Progenitor cell of endocrine pancreas (in vitro differentiated cells): Measurements from ENCODE around the gene AADAT. TPM values are rescaled to one million over a fixed set of nuclear protein-coding genes. Genes with fewer than 3 reads are reported as not detected.
"Not testable (repeated sequence)": the region's sequence is repeated elsewhere in the genome, so short reads cannot be mapped to it uniquely, and the experiment has no call there.

Experiments used
- DNase-seq: peaks from one replicate; pipeline ENCODE4 v3.0.0; 2021; ENCODE audit warnings: low spot score; ENCODE audit not compliant: unreplicated experiment
- H3K27ac Mint-ChIP-seq: 2 replicates; pipeline ENCODE4 v1.8.0; 2021; ENCODE audit warnings: mild to moderate bottlenecking, moderate library complexity, mixed read lengths
- H3K27me3 Mint-ChIP-seq: 2 replicates; pipeline ENCODE4 v1.8.0; 2021; ENCODE audit warnings: mixed read lengths
- H3K36me3 Mint-ChIP-seq: 2 replicates; pipeline ENCODE4 v1.8.0; 2022; ENCODE audit warnings: mixed read lengths; ENCODE audit not compliant: insufficient read depth
- H3K4me1 Mint-ChIP-seq: 2 replicates; pipeline ENCODE4 v1.8.0; 2021; ENCODE audit warnings: low read depth, mixed read lengths
- H3K4me3 Mint-ChIP-seq: 2 replicates; pipeline ENCODE4 v1.8.0; 2021; ENCODE audit warnings: low read depth, mild to moderate bottlenecking, moderate library complexity, mixed read lengths
- H3K9me3 Mint-ChIP-seq: 2 replicates; pipeline ENCODE4 v1.8.0; 2021; ENCODE audit warnings: low read depth, mixed read lengths
- total RNA-seq: library from RNA; stranded (reverse); gene quantifications from 2 replicates; pipeline ENCODE4 v1.2.1, GENCODE V29; 2021
- TF ChIP-seq, protein P1 (sequence below): fragments of 200-600 bp; sonication (generic); IDR thresholded peaks from one replicate; pipeline ENCODE4 v1.5.0; 2021; ENCODE audit warnings: antibody characterized with exemption, mild to moderate bottlenecking; ENCODE audit not compliant: unreplicated experiment

The AADAT gene
- total RNA-seq, 1 donor from 2014 or later = 34.1 TPM

DNA sequence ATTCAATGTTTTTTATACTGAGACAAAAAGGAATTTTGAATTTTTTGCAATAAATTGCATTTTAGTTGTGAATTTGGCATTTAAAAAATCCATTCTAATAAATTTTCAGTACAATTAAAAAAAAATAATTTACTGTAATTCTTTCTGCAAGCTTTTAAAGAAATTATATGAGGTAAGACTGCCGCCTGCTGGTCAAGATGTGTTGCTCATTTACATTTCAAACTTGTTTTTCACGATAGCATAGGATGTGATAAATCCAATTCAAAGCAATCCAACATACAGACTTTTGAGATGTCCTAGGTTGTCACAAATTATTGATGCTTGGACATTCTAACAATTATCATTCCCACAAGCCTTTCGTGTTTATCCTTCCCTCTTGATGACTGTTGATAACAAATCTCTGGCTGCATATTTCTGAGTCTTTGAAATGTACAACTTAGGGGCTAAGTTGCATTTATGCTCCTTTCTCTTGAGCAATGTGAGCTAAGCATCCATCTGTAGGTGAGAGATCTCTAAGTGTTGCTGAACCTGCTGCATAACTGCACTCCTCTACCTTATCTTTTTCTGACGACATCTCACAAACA, 41.9 kb downstream of the AADAT start:
- Mint-ChIP-seq H3K4me1 (no peaks in the 10 kb centered on the region), H3K4me3 (no peak overlapping the region)

DNA sequence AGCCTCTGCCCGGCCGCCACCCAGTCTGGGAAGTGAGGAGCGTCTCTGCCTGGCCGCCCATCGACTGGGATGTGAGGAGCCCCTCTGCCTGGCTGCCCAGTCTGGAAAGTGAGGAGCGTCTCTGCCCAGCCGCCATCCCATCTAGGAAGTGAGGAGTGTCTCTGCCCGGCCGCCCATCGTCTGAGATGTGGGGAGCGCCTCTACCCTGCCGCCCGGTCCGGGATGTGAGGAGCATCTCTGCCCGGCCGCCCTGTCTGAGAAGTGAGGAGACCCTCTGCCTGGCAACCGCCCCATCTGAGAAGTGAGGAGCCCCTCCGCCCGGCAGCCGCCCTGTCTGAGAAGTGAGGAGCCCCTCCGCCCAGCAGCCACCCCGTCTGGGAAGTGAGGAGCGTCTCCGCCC, 43.6 kb downstream of the AADAT start:
- not testable (repeated sequence) for H3K27me3 Mint-ChIP-seq, DNase-seq, H3K4me3 Mint-ChIP-seq, H3K4me1 Mint-ChIP-seq, H3K9me3 Mint-ChIP-seq, H3K36me3 Mint-ChIP-seq, H3K27ac Mint-ChIP-seq

More for the DNA sequence above, 41.9 kb downstream of the AADAT start:
- TF ChIP-seq, protein P1, sequence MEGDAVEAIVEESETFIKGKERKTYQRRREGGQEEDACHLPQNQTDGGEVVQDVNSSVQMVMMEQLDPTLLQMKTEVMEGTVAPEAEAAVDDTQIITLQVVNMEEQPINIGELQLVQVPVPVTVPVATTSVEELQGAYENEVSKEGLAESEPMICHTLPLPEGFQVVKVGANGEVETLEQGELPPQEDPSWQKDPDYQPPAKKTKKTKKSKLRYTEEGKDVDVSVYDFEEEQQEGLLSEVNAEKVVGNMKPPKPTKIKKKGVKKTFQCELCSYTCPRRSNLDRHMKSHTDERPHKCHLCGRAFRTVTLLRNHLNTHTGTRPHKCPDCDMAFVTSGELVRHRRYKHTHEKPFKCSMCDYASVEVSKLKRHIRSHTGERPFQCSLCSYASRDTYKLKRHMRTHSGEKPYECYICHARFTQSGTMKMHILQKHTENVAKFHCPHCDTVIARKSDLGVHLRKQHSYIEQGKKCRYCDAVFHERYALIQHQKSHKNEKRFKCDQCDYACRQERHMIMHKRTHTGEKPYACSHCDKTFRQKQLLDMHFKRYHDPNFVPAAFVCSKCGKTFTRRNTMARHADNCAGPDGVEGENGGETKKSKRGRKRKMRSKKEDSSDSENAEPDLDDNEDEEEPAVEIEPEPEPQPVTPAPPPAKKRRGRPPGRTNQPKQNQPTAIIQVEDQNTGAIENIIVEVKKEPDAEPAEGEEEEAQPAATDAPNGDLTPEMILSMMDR = peak; percentile 90
- H3K36me3 Mint-ChIP-seq = no peaks in the 10 kb centered on the region
- DNase-seq = peak; percentile 27
- no peaks in the 10 kb centered on the region for H3K27me3 Mint-ChIP-seq
- no peaks in the 10 kb centered on the region for H3K9me3 Mint-ChIP-seq
- H3K27ac Mint-ChIP-seq = no peak overlapping the region

DNA sequence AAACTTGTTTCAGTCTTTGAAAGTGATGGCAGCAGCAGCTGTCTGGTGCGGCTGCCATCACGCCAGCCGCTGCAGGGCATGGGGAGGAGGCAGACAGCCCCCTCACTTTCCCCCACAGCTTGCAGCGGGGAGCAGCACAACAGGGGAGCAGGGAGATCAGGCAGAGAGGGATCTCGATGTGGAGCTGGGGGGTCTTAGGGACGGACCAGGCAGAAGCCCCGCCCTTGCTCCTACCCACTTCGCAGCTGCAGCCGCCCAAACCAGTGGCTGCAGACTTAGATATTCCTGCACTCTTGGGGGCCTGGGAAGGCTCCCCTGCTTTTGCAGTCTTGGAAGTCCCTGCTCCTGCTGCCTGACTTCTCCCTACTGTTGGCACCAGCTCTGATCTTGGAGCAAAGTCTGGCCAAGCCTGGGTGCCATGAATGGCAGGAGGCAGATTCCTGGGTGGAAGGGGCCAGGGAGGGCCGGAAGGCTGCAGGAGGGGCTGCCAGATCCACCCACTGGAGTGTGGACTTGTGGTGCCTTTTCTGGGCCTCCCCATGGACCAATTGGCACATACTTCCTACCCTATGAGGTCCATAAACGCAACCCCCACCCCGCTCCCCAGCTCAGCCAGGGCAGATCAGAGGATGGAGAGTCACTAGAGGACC, 49.6 kb downstream of the AADAT start:
- H3K4me1 Mint-ChIP-seq = no peaks in the 10 kb centered on the region
- no peaks in the 10 kb centered on the region for H3K36me3 Mint-ChIP-seq
- no peaks in the 10 kb centered on the region for H3K27me3 Mint-ChIP-seq
- no peaks in the 10 kb centered on the region for H3K9me3 Mint-ChIP-seq
- H3K27ac Mint-ChIP-seq = no peak overlapping the region
- no peak for DNase-seq
- TF ChIP-seq, protein P1 = no peak
- no peak overlapping the region for H3K4me3 Mint-ChIP-seq

GRCh38 chr4:170038769-170039168, 51.0 kb downstream of the AADAT start:
- no peaks in the 10 kb centered on the region for H3K36me3 Mint-ChIP-seq
- no peaks in the 10 kb centered on the region for H3K27me3 Mint-ChIP-seq
- no peak overlapping the region for H3K27ac Mint-ChIP-seq
- no peaks in the 10 kb centered on the region for H3K4me1 Mint-ChIP-seq
- DNase-seq = no peak
- H3K9me3 Mint-ChIP-seq = no peaks in the 10 kb centered on the region
- TF ChIP-seq, protein P1 = no peak
- H3K4me3 Mint-ChIP-seq = no peak overlapping the region

DNA sequence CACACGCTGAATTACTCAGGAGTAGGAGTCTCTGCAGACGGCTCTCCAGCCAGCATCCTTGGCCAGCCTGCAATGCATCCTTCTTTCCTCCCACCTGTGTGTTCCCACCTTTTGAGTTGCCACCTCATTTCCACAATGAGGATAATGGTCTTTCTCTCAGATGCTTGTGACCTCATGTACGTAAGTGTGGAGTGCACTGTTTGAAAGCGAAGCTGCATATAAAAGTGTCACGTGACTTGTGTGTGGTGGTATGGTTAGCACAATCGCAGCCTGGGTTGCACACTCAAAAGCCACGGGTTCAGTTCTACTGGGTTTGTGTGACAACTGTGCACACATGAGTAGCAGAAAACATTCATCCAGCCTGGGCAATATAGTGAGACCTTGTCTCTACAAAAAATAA, 51.5 kb downstream of the AADAT start:
- Mint-ChIP-seq H3K4me3 (no peak overlapping the region), H3K27ac (no peak overlapping the region), H3K27me3 (no peaks in the 10 kb centered on the region), H3K9me3 (no peaks in the 10 kb centered on the region), H3K36me3 (no peaks in the 10 kb centered on the region), H3K4me1 (no peaks in the 10 kb centered on the region)
- TF ChIP-seq, protein P1 = no peak
- DNase-seq = no peak

GRCh38 chr4:170037481-170037880, 52.3 kb downstream of the AADAT start:
- DNase-seq = no peak
- Mint-ChIP-seq H3K36me3 (no peaks in the 10 kb centered on the region), H3K9me3 (no peaks in the 10 kb centered on the region), H3K4me3 (no peak overlapping the region), H3K4me1 (no peaks in the 10 kb centered on the region), H3K27ac (no peak overlapping the region), H3K27me3 (no peaks in the 10 kb centered on the region)
- TF ChIP-seq, protein P1 = no peak
